Astrocyte (in vitro differentiated cells and primary cell): ENCODE measurements around the gene RAB32. TPM values are rescaled to one million over a fixed set of nuclear protein-coding genes. Genes with fewer than 3 reads are reported as not detected.

Source experiments
- DNase-seq: peaks from one replicate; pipeline ENCODE4 v3.0.0-alpha.2; 2010; ENCODE audit warnings: low read depth
- FAIRE-seq: peaks from 2 replicates; lab custom pipeline; 2011; peaks lifted over from hg19 to GRCh38; lab: Jason Lieb, UNC
- H2AFZ ChIP-seq: 2 replicates; pipeline ENCODE4 v1.6.0; 2012; ENCODE audit warnings: low read depth, low read length, inconsistent platforms
- H3K27ac ChIP-seq: 2 replicates; pipeline ENCODE4 v1.5.1; 2011; ENCODE audit warnings: low read depth, low read length, inconsistent platforms
- H3K27me3 ChIP-seq: 2 replicates; pipeline ENCODE4 v1.6.0; 2011; ENCODE audit warnings: low read length, inconsistent platforms; ENCODE audit not compliant: insufficient read depth
- H3K36me3 ChIP-seq: 2 replicates; pipeline ENCODE4 v1.5.1; 2011; ENCODE audit warnings: low read length, inconsistent platforms; ENCODE audit not compliant: insufficient read depth
- H3K4me1 ChIP-seq: 2 replicates; pipeline ENCODE4 v1.5.1; 2011; ENCODE audit warnings: low read length, inconsistent platforms; ENCODE audit not compliant: insufficient read depth
- H3K4me2 ChIP-seq: 2 replicates; pipeline ENCODE4 v1.6.0; 2012; ENCODE audit warnings: low read length, inconsistent platforms
- H3K4me3 ChIP-seq: 2 replicates; pipeline ENCODE4 v1.5.1; 2011; ENCODE audit warnings: low read depth, mild to moderate bottlenecking, low read length, inconsistent platforms; ENCODE audit not compliant: insufficient read depth
- H3K79me2 ChIP-seq: 2 replicates; pipeline ENCODE4 v1.6.0; 2012; ENCODE audit warnings: mild to moderate bottlenecking, low read length, inconsistent platforms; ENCODE audit not compliant: insufficient read depth
- H3K9ac ChIP-seq: 2 replicates; pipeline ENCODE4 v1.6.0; 2012; ENCODE audit warnings: mild to moderate bottlenecking, low read length, inconsistent platforms
- H3K9me3 ChIP-seq: 2 replicates; pipeline ENCODE4 v1.5.1; 2012; ENCODE audit warnings: low read depth, mild to moderate bottlenecking, low read length, inconsistent platforms; ENCODE audit not compliant: insufficient read depth
- H4K20me1 ChIP-seq: 2 replicates; pipeline ENCODE4 v1.6.0; 2012; ENCODE audit warnings: low read length, inconsistent platforms; ENCODE audit not compliant: insufficient read depth
- H3K27ac Mint-ChIP-seq: one replicate; pipeline ENCODE4 v1.8.0; 2021; ENCODE audit warnings: mild to moderate bottlenecking, mixed read lengths; ENCODE audit not compliant: unreplicated experiment
- H3K27me3 Mint-ChIP-seq: one replicate; pipeline ENCODE4 v1.8.0; 2021; ENCODE audit warnings: low read depth, mixed read lengths; ENCODE audit not compliant: unreplicated experiment
- H3K36me3 Mint-ChIP-seq: one replicate; pipeline ENCODE4 v1.8.0; 2021; ENCODE audit warnings: low read depth, mixed read lengths; ENCODE audit not compliant: unreplicated experiment
- H3K4me1 Mint-ChIP-seq: one replicate; pipeline ENCODE4 v1.8.0; 2021; ENCODE audit warnings: low read depth, mixed read lengths; ENCODE audit not compliant: unreplicated experiment
- H3K4me3 Mint-ChIP-seq: one replicate; pipeline ENCODE4 v1.8.0; 2021; ENCODE audit warnings: mild to moderate bottlenecking, moderate library complexity, mixed read lengths; ENCODE audit not compliant: unreplicated experiment
- H3K9me3 Mint-ChIP-seq: one replicate; pipeline ENCODE4 v1.8.0; 2021; ENCODE audit warnings: mild to moderate bottlenecking, mixed read lengths; ENCODE audit not compliant: unreplicated experiment
- CTCF ChIP-seq: IDR thresholded peaks from 2 replicates; pipeline ENCODE4 v1.5.1; 2011; ENCODE audit warnings: low read depth, mild to moderate bottlenecking, inconsistent platforms, low read length, moderate library complexity; ENCODE audit not compliant: insufficient read depth
- EZH2 ChIP-seq: IDR thresholded peaks from 2 replicates; pipeline ENCODE4 v1.6.1; 2012; ENCODE audit warnings: mild to moderate bottlenecking, low read length, inconsistent platforms; ENCODE audit not compliant: insufficient read depth
- total RNA-seq: library from RNA; stranded (reverse); gene quantifications from 2 replicates; pipeline ENCODE4 v1.2.1, GENCODE V29; 2021

Gene RAB32
- total RNA-seq, 1 donor from 2014 or later, result 77.4 TPM

GRCh38 chr6:146515212-146515611 is 28.4 kb upstream of the RAB32 start:
- Histone ChIP-seq H3K4me2 (no peak overlapping the region), H3K27ac (no peak overlapping the region), H3K4me3 (no peak overlapping the region), H3K79me2 (no peaks in the 10 kb centered on the region), H3K4me1 (no peaks in the 10 kb centered on the region), H3K27me3 (no peaks in the 10 kb centered on the region), H2AFZ (no peak overlapping the region), H3K36me3 (no peaks in the 10 kb centered on the region), H3K9me3 (no peaks in the 10 kb centered on the region), H3K9ac (no peak overlapping the region), H4K20me1 (no peaks in the 10 kb centered on the region)
- FAIRE-seq (no peak), DNase-seq (no peak)
- TF ChIP-seq EZH2 (no peak), CTCF (no peak)
- Mint-ChIP-seq H3K4me1 (no peaks in the 10 kb centered on the region), H3K27me3 (peaks cover 2% of the 10 kb centered on the region), H3K4me3 (no peak overlapping the region), H3K9me3 (no peaks in the 10 kb centered on the region), H3K27ac (no peak overlapping the region), H3K36me3 (no peaks in the 10 kb centered on the region)

- FAIRE-seq, result no peak
- Mint-ChIP-seq H3K27me3 (no peaks in the 10 kb centered on the region), H3K4me1 (no peaks in the 10 kb centered on the region)
These were observed 17.4 kb upstream of the RAB32 start for GRCh38 chr6:146526192-146526591.

More at GRCh38 chr6:146526192-146526591, 17.4 kb upstream of the RAB32 start:
- Histone ChIP-seq H3K27me3 (no peaks in the 10 kb centered on the region), H3K9me3 (no peaks in the 10 kb centered on the region), H4K20me1 (no peaks in the 10 kb centered on the region), H2AFZ (no peak overlapping the region), H3K27ac (no peak overlapping the region), H3K4me3 (no peak overlapping the region), H3K4me1 (no peaks in the 10 kb centered on the region), H3K9ac (no peak overlapping the region), H3K79me2 (no peaks in the 10 kb centered on the region), H3K36me3 (no peaks in the 10 kb centered on the region), H3K4me2 (no peak overlapping the region)
- Mint-ChIP-seq H3K4me3 (no peak overlapping the region), H3K27ac (no peak overlapping the region), H3K9me3 (no peaks in the 10 kb centered on the region), H3K36me3 (no peaks in the 10 kb centered on the region)
- no peak for DNase-seq
- TF ChIP-seq EZH2, result no peak
- peak; percentile 18 for TF ChIP-seq CTCF
